IPS-15b (cell line): ENCODE data around the gene KRT32.

Source experiments
- H3K27me3 ChIP-seq: one replicate; pipeline ENCODE4 v1.6.1; 2013; ENCODE audit warnings: low read length; ENCODE audit not compliant: control insufficient read depth, insufficient read depth
- H3K36me3 ChIP-seq: one replicate; pipeline ENCODE4 v1.6.1; 2013; ENCODE audit warnings: low read length; ENCODE audit not compliant: control insufficient read depth, insufficient read depth
- H3K4me1 ChIP-seq: one replicate; pipeline ENCODE4 v1.6.1; 2013; ENCODE audit warnings: mild to moderate bottlenecking, low read length; ENCODE audit not compliant: control insufficient read depth, insufficient read depth
- H3K4me3 ChIP-seq: one replicate; pipeline ENCODE4 v1.5.1; 2013; ENCODE audit warnings: low read depth, low read length
- H3K9ac ChIP-seq: one replicate; pipeline ENCODE4 v1.6.1; 2013; ENCODE audit warnings: low read depth, mild to moderate bottlenecking, low read length
- H3K9me3 ChIP-seq: one replicate; pipeline ENCODE4 v1.6.1; 2013; ENCODE audit warnings: mild to moderate bottlenecking, low read length; ENCODE audit not compliant: control insufficient read depth, insufficient read depth

The KRT32 gene

DNA sequence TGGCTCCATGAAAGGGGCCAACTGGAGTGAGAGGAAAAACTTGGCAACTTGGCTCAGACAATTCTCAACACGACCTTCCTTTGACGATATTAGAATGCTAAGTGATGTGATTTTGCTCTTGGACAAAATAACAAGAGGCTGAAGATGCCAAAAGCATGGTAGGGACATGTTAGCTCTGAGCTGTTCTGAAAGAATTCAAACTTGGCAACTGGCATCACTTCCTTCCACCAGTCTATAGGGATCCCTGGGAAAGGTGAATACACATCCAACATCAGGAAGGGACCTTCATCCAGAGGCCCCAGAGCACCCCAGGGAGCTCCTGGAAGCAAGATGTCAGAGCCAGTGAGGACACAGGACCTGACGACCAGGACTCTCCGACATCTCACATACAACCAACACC lies 47.1 kb downstream of the KRT32 start:
- H3K36me3 ChIP-seq = no peaks in the 10 kb centered on the region
- no peaks in the 10 kb centered on the region for H3K4me1 ChIP-seq
- H3K9me3 ChIP-seq = no peaks in the 10 kb centered on the region
- no peak overlapping the region for H3K9ac ChIP-seq
- H3K4me3 ChIP-seq = no peak overlapping the region
- no peaks in the 10 kb centered on the region for H3K27me3 ChIP-seq

GRCh38 chr17:41419716-41420115 lies 47.5 kb downstream of the KRT32 start:
- Histone ChIP-seq H3K9me3 (no peaks in the 10 kb centered on the region), H3K4me1 (no peaks in the 10 kb centered on the region), H3K9ac (no peak overlapping the region), H3K36me3 (no peaks in the 10 kb centered on the region), H3K27me3 (no peaks in the 10 kb centered on the region), H3K4me3 (no peak overlapping the region)

DNA sequence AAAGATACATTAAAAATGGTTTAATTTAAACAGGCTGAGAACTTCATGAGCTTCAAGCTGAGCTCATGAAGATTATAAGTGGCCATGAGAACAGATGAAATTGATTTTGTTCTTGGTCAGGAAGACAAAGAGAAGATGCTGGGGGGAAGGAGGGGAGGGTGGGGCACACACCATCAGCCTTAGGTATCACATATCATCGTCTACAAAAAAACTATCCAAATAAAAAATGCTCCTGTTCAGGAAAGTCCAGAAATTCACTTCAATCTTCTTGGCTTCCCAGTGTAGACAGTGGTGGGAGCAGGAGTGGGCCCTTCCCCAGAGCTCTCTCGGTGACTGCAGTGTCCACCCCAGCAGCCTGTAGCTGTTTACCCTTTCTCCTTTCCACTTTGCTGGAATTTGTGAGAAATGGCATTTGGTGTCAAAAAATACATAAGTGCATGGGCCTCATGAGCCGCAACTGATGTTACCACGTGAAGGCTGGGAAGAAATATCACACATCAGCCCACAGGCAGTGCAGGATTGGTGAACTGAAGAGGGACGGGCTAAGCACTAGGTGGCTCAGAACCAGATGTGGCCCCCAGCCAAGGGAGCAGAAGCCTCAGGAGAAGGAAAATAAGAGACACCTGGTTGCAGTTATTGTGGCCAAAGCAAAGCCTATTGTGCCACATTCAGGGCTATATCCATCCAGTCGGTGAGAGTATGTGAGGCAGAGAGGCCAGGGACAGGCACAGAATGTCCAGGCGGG lies 48.9 kb downstream of the KRT32 start:
- Histone ChIP-seq H3K4me1 (peaks cover 3% of the 10 kb centered on the region), H3K9ac (no peak overlapping the region), H3K27me3 (no peaks in the 10 kb centered on the region), H3K4me3 (no peak overlapping the region), H3K9me3 (no peaks in the 10 kb centered on the region), H3K36me3 (no peaks in the 10 kb centered on the region)

DNA sequence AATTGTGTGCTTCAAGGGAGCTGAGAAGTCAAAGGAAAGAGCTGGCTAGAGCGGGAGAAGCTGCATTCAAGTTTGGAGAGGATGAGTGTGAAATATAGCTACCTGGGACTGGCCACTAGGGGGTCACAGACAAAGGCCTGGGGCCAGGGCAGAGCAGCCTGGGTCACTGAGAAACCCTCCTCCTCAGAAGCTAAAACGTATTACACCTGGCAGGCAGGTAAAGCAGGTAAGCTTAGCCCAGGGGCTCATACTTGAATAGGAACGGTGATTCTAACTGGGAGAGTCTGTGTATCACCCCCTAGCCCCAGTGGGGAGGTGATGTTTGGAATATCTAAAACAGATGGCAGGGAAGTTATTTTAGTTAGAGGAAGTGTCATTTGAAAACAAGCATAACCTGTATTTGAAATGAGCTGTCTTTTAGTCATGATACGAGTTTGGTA lies 49.6 kb downstream of the KRT32 start:
- Histone ChIP-seq H3K9ac (no peak overlapping the region), H3K4me3 (no peak overlapping the region), H3K27me3 (no peaks in the 10 kb centered on the region), H3K4me1 (peaks cover 6% of the 10 kb centered on the region), H3K36me3 (no peaks in the 10 kb centered on the region), H3K9me3 (no peaks in the 10 kb centered on the region)

DNA sequence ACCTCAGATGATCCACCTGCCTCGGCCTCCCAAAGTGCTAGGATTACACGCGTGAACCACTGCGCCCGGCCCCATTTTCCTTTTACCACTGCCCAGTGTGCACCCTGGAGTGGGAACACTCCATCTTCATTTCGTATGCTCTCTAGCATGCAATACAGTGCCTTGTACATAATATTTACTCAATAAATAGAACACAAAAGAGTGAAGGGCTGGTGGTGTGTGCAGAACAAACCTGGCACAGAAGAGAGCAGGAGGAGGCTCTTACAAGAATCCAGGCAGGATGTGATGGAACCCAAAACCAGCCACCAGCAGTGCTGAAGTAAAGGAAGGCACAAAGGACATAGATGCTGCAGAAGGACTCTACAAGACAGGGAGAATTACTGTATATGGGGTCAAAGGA lies 50.1 kb downstream of the KRT32 start:
- H3K4me1 ChIP-seq = peaks cover 6% of the 10 kb centered on the region
- no peak overlapping the region for H3K4me3 ChIP-seq
- H3K27me3 ChIP-seq = no peaks in the 10 kb centered on the region
- no peaks in the 10 kb centered on the region for H3K36me3 ChIP-seq
- H3K9me3 ChIP-seq = no peaks in the 10 kb centered on the region
- H3K9ac ChIP-seq = no peak overlapping the region

DNA sequence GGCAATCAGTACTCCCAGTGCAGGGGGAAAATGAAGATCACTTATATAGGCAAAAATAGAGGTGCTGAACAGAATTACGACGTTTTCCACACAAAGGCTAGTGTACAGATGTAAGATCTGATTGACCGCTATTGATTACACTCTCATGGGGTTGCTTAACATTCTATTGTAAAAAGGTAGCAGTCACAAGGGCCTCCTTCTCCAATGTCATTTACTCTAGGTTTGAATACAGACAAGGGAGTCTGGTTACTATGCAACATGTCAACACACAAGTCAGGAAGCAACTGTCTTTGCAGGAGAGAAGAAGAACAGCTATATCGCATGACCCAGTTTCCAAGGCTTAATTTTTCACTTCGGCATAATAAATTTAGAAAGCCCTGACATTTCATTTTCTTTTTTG lies 50.7 kb downstream of the KRT32 start:
- H3K9me3 ChIP-seq = no peaks in the 10 kb centered on the region
- H3K4me3 ChIP-seq = no peak overlapping the region
- peaks cover 6% of the 10 kb centered on the region for H3K4me1 ChIP-seq
- H3K27me3 ChIP-seq = no peaks in the 10 kb centered on the region
- H3K9ac ChIP-seq = no peak overlapping the region
- H3K36me3 ChIP-seq = no peaks in the 10 kb centered on the region

DNA sequence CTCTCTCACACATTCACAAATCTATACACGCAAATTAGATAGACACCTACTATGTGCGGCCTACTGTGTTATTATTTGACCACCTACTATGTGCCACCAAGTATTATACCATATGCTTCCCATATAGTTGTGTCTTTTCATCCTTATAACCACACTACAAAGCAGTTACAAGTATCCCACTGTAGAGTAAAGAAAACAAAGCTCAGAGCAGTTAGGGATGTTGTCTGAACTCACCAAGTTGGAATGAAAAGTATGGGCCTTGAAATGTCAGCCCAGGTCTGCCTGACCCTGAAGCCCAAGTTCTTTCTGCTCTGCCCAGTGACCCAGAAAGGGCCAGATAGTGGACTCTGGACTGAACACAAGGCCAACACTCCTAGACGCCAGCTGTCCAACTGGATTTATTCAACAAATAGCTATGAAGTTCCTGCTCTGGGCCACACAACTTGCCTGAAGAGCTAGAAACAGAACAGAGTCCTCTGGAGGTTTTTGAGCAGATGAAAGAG lies 51.3 kb downstream of the KRT32 start:
- Histone ChIP-seq H3K36me3 (no peaks in the 10 kb centered on the region), H3K27me3 (no peaks in the 10 kb centered on the region), H3K4me1 (peaks cover 6% of the 10 kb centered on the region), H3K9ac (no peak overlapping the region), H3K4me3 (no peak overlapping the region), H3K9me3 (no peaks in the 10 kb centered on the region)

DNA sequence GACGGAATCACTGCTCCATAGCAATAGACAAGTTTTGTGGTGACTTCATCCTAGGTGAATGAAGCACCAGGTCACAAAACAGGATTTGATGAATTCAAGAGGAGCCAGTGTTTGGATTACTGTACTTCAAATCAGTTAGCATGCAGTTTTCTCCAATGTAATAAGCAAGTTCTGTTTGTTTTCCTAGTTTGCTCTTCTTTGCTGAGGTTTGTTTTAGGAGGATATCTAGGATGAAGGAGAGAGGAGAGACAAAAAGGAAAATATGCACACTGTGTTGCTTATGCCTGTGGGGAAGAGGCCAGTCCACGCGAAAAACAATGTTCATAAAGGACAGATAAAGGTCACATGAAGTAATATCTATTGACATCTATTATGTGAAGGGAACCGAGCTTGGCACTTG lies 51.8 kb downstream of the KRT32 start:
- Histone ChIP-seq H3K27me3 (no peaks in the 10 kb centered on the region), H3K9me3 (no peaks in the 10 kb centered on the region), H3K9ac (no peak overlapping the region), H3K4me3 (no peak overlapping the region), H3K36me3 (no peaks in the 10 kb centered on the region), H3K4me1 (peaks cover 6% of the 10 kb centered on the region)

DNA sequence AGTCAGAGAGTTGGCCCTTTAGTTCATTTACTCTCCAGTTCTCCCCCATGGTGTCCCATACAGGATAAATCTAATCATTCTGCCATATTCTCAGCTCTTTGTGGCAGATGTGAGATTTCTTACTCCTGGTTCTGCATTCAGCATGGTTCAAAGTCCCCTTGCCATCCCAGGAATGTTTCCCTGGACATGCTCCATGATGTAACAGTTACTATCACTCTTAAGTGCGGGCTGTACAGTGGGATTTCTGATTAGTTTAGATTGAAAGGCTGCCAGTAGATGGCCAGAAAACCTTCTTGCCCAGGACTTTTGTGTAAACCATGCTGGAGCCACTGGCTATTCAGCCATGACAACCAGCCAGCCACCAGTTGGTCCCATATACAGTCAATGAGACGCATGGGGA lies 53.2 kb downstream of the KRT32 start:
- H3K4me1 ChIP-seq = peaks cover 6% of the 10 kb centered on the region
- no peak overlapping the region for H3K4me3 ChIP-seq

GRCh38 chr17:41413353-41413957 lies 53.7 kb downstream of the KRT32 start:
- Histone ChIP-seq H3K4me1 (peaks cover 6% of the 10 kb centered on the region), H3K27me3 (no peaks in the 10 kb centered on the region), H3K36me3 (no peaks in the 10 kb centered on the region)

More for the DNA sequence above, 53.2 kb downstream of the KRT32 start:
- H3K9ac ChIP-seq = no peak overlapping the region
- H3K9me3 ChIP-seq = no peaks in the 10 kb centered on the region
- no peaks in the 10 kb centered on the region for H3K36me3 ChIP-seq
- H3K27me3 ChIP-seq = no peaks in the 10 kb centered on the region

DNA sequence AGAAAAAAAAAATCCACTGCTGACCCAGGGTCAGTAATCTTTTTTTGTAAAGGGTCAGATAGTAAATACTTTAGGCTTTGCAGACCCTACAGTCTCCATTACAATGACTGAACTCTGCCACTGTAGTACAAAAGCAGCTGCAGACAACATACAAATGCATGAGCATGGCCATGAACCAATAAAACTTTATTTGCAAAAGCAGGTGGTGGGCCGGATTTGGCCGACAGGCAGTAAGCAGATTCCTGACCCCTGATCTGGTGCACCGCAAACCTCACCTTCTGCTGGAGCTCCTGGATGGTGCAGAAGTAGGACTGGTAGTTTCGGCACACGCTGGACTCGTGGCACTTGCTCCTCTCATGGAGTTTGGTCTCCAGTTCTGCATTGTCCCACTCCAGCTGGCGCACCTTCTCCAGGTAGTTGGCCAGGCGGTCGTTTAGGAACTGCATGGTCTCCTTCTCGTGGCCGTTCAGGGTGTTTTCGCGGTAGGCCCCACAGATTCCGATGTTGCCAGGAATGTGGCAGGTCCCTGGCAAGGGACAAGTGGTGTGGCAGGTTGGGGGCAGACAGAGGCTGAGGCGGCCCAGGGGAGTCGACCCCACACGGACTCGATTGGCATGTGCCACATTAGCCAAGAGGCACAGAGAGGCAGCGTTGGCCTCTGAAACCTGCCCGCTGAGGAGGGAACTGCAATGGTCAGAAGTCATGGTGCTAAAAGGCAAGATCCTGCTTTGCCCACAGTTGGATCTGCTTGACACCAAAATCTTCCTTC lies 55.9 kb downstream of the KRT32 start:
- H3K36me3 ChIP-seq = no peaks in the 10 kb centered on the region
- H3K27me3 ChIP-seq = no peaks in the 10 kb centered on the region
- no peak overlapping the region for H3K9ac ChIP-seq
- no peak overlapping the region for H3K4me3 ChIP-seq
- H3K4me1 ChIP-seq = peaks cover 6% of the 10 kb centered on the region
- no peaks in the 10 kb centered on the region for H3K9me3 ChIP-seq

More at GRCh38 chr17:41413353-41413957, 53.7 kb downstream of the KRT32 start:
- Histone ChIP-seq H3K9me3 (no peaks in the 10 kb centered on the region), H3K4me3 (no peak overlapping the region), H3K9ac (no peak overlapping the region)
